ENCODE results near the gene SPON1.

- TF ChIP-seq CTCF (IDR thresholded peaks at IDR 0.05; ENCODE audit: control extremely low read depth in 1 of 3, insufficient read depth in 1 of 3, low read depth in 1 of 3, low read length in 3 of 3): no peak
- no peak for TF ChIP-seq YY1 (IDR thresholded peaks at IDR 0.05; ENCODE audit: low read depth, low read length)
These were observed 65.0 kb downstream of the SPON1 start for GRCh38 chr11:14027525-14027924.
